ENCODE measurements around the gene ARRDC1. TPM values are rescaled to one million over a fixed set of nuclear protein-coding genes. Genes with fewer than 3 reads are reported as not detected.

Gene ARRDC1
- total and polyA plus RNA-seq, 9 donors = 5.2 to 46.2 (median 13.8) TPM

DNA sequence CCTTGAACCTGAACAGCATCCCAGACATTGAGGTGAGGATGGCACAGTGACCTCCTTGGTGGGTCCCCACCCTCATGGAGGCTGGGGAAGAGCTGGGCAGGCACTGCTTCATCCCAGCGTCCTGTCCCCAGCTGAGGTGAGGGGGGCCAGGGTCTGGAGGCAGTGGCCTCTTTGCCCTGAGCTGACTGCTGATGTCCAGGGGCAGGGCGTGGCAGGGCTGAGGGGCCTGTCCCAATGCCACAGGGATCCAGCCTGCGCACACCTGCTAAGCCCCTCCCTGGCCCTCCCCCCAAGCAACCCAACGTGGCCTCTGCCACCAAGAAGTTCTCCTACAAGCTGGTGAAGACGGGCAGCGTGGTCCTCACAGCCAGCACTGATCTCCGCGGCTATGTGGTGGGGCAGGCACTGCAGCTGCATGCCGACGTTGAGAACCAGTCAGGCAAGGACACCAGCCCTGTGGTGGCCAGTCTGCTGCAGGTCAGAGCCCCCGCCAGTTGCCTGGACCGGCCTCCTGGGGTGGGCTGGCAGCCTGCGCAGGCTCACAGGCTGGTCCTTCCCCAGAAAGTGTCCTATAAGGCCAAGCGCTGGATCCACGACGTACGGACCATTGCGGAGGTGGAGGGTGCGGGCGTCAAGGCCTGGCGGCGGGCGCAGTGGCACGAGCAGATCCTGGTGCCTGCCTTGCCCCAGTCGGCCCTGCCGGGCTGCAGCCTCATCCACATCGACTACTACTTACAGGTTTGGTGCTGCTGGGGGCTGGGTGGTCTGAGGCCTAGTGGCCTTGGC is 8.4 kb downstream of the ARRDC1 start:
- Histone ChIP-seq H3K9me3 (no peaks in the 10 kb centered on the region), H3K27ac (no peak overlapping the region), H3K27me3 (no peaks in the 10 kb centered on the region), H3K4me1 (ENCODE audit: insufficient read depth) (peaks cover 12% of the 10 kb centered on the region), H3K36me3 (no peaks in the 10 kb centered on the region), H3K4me3 (no peak overlapping the region)
- WGBS, 3 donors = 86 to 92% (median 86%) methylated on average over 26 to 27 of the region's 27 CpGs
- no peak for DNase-seq
- no peak for TF ChIP-seq EP300 (IDR thresholded peaks at IDR 0.05)
- TF ChIP-seq, protein P1, sequence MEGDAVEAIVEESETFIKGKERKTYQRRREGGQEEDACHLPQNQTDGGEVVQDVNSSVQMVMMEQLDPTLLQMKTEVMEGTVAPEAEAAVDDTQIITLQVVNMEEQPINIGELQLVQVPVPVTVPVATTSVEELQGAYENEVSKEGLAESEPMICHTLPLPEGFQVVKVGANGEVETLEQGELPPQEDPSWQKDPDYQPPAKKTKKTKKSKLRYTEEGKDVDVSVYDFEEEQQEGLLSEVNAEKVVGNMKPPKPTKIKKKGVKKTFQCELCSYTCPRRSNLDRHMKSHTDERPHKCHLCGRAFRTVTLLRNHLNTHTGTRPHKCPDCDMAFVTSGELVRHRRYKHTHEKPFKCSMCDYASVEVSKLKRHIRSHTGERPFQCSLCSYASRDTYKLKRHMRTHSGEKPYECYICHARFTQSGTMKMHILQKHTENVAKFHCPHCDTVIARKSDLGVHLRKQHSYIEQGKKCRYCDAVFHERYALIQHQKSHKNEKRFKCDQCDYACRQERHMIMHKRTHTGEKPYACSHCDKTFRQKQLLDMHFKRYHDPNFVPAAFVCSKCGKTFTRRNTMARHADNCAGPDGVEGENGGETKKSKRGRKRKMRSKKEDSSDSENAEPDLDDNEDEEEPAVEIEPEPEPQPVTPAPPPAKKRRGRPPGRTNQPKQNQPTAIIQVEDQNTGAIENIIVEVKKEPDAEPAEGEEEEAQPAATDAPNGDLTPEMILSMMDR (IDR thresholded peaks at IDR 0.05) = no peak
- TF ChIP-seq POLR2A (IDR thresholded peaks at IDR 0.05) = no peak
- intact Hi-C loops (cut with DNase I) = no loop called here

DNA sequence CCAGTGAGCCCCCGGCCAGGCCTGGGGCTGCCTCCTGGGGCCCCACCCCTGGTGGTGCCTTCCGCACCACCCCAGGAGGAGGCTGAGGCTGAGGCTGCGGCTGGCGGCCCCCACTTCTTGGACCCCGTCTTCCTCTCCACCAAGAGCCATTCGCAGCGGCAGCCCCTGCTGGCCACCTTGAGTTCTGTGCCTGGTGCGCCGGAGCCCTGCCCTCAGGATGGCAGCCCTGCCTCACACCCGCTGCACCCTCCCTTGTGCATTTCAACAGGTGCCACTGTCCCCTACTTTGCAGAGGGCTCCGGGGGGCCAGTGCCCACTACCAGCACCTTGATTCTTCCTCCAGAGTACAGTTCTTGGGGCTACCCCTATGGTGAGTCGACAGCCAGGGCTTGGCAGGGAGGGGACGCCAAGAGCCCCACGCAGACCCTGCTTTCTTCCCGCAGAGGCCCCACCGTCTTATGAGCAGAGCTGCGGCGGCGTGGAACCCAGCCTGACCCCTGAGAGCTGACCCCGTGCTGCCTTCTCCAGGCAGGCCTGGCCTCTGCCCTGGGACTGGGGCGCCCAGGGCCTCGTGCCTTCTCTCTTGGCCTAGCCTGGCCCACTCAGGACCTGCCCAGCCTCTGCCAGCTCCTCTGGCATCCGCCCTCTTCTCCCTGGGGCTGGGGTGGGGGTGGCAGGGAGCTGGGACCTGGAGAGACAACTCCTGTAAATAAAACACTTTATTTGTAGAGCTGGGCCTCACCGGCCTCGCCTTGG is 9.3 kb downstream of the ARRDC1 start:
- intact Hi-C loops (cut with DNase I) = no loop called here

DNA sequence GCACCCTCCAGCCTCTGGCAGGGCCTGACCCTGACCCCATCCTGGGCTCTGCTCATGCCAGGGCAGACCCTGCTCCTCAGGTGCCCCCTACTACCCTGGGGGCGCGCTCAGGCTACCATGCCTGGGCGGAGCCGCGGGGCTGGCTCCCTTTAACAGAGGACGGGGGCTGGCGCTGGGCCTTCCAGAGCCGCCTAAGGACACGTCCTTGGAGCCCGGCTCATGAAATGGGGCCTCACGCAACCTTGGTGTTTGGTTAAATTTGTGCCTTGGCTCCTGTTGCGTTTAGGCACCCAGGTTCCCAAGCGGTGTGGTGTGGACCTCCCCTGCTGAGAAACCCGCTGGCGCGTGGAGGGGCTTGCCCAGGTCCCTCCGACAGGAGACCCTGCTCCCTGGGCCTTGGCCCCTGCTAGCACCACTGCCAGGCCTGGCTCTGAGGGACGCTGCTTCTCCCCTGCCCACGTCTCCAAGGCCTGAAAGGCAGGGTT is 9.9 kb downstream of the ARRDC1 start:
- intact Hi-C loops (cut with DNase I) = no loop called here
- WGBS, 3 donors = 85 to 90% (median 88%) methylated on average over 19 of the region's 19 CpGs
- no peaks in the 10 kb centered on the region for H3K36me3 ChIP-seq
- H3K27me3 ChIP-seq = no peaks in the 10 kb centered on the region
- H3K27ac ChIP-seq = no peak overlapping the region
- DNase-seq = peak in 1 of 5 donors; percentile 32
- no peaks in the 10 kb centered on the region for H3K9me3 ChIP-seq
- no peak overlapping the region for H3K4me3 ChIP-seq
- TF ChIP-seq EP300 (IDR thresholded peaks at IDR 0.05) (no peak), POLR2A (IDR thresholded peaks at IDR 0.05) (no peak)
- TF ChIP-seq, protein P1 (IDR thresholded peaks at IDR 0.05) = no peak
- H3K4me1 ChIP-seq (ENCODE audit: insufficient read depth) = peaks cover 13% of the 10 kb centered on the region

More for the DNA sequence above, 9.3 kb downstream of the ARRDC1 start:
- WGBS, 3 donors = 87 to 93% (median 90%) methylated on average over 25 of the region's 25 CpGs
- H3K4me1 ChIP-seq (ENCODE audit: insufficient read depth) = peaks cover 12% of the 10 kb centered on the region
- TF ChIP-seq EP300 (IDR thresholded peaks at IDR 0.05) (no peak), POLR2A (IDR thresholded peaks at IDR 0.05) (no peak)
- TF ChIP-seq, protein P1 (IDR thresholded peaks at IDR 0.05) = no peak
- no peaks in the 10 kb centered on the region for H3K9me3 ChIP-seq
- no peak overlapping the region for H3K27ac ChIP-seq
- H3K4me3 ChIP-seq = no peak overlapping the region
- no peaks in the 10 kb centered on the region for H3K27me3 ChIP-seq
- DNase-seq = peak in 1 of 5 donors; percentile 24
- H3K36me3 ChIP-seq = no peaks in the 10 kb centered on the region

DNA sequence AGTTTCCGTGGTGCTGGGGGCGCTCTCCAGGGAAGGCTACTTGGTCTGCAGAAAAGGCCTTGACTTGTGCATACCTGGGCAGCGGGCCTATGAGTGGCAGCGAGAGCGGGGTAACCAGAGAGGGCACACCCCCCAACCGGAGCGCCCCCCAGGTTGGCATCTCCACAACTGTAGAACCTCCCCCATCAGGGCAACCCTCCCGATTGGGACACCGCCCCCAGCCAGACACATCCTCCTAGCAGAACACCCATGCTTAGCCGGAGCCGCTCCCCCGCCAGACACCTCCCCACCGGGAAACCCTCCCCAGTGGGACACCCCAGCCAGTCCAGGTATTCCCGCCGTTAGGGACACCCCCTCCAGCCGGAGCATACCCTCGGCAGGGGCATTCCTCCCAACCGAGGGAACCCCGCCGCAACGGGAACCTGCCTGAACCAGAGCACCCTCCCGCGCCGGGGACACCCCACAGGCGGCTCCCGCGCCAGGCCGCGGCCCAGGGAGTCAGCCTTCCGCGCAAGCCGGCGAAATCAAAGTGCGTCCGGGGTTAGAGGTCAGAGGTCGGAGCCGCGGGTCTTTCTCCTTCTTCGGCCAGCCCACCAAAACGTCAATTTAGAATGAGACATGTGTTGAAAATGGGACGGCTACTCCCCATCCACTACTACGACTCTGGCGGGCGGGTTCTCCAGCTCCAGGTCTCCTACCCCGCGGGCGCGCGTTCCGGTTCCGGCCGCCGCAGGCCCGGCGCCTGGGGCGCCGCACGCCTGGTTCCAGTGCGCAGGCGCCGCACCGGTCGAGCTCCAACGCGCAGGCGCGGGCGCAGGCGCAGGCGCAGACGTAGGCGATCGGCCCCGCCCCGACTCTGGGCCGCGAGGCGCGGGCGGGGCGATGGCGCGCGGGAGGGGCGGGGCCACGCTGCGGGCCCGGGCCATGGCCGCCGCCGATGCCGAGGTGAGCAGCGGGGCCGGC is 12.9 kb downstream of the ARRDC1 start, which contains the start of gene EHMT1:
Gene EHMT1, plus strand, starts transcription at position 901 of the 963 bp plus-strand sequence. Its CDS starts 24 bp downstream, at position 925.
- Histone ChIP-seq H3K36me3 (no peaks in the 10 kb centered on the region), H3K4me1 (ENCODE audit: insufficient read depth) (peaks cover 15% of the 10 kb centered on the region), H3K27me3 (no peaks in the 10 kb centered on the region), H3K27ac (peak within 1 kb of the TSS; percentile 7 to 66), H3K9me3 (no peaks in the 10 kb centered on the region), H3K4me3 (peak within 1 kb of the TSS; percentile 97)
- intact Hi-C loops (cut with DNase I) = no loop called here
- TF ChIP-seq POLR2A (IDR thresholded peaks at IDR 0.05) = peak; percentile 48
- TF ChIP-seq, protein P1 (IDR thresholded peaks at IDR 0.05) = no peak
- WGBS, 3 donors = 0% methylated on average over 42 to 92 of the region's 94 CpGs
- DNase-seq = peak; percentile 84 to 95 (median 90)

All from ovary (tissue), 9 donors.